GM21381 (cell line): Measurements from ENCODE around the gene C1QTNF12.

Experiments used
- ATAC-seq: cut with Tn5 transposase; IDR thresholded peaks from one replicate; pipeline ENCODE4 v1.9.1; 2021; ENCODE audit warnings: mild to moderate bottlenecking, moderate library complexity; ENCODE audit not compliant: unreplicated experiment

The C1QTNF12 gene

DNA sequence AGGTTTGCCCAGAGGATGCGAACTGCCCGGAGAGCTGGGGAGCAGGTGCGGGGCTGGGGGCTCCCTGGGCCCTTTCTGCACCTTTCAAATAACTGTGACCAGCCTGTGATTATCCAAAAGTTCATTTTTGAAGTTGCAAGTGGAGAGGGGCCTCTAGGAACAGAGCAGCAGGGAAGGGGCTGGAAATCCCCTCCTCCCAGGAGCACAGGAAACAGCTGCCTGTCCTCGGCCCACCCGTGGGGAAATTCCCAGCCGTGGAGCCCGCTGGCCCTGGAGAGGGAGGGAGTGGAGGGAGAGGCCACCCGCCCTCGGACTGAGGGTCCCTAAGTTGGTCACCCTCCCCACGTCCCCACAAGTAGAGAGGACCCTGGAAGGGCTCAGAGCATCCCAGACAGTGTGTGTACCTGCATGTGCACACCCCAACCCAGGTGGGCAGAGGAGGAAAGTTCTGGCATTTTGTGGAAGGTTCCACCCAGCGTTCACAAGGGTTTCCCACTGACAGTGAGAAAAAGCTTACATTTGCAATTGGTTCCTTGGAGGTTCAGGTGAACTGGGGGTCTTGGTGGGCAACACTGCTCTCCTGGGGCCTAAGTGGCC, 31.3 kb downstream of the C1QTNF12 start:
- no peak for ATAC-seq

DNA sequence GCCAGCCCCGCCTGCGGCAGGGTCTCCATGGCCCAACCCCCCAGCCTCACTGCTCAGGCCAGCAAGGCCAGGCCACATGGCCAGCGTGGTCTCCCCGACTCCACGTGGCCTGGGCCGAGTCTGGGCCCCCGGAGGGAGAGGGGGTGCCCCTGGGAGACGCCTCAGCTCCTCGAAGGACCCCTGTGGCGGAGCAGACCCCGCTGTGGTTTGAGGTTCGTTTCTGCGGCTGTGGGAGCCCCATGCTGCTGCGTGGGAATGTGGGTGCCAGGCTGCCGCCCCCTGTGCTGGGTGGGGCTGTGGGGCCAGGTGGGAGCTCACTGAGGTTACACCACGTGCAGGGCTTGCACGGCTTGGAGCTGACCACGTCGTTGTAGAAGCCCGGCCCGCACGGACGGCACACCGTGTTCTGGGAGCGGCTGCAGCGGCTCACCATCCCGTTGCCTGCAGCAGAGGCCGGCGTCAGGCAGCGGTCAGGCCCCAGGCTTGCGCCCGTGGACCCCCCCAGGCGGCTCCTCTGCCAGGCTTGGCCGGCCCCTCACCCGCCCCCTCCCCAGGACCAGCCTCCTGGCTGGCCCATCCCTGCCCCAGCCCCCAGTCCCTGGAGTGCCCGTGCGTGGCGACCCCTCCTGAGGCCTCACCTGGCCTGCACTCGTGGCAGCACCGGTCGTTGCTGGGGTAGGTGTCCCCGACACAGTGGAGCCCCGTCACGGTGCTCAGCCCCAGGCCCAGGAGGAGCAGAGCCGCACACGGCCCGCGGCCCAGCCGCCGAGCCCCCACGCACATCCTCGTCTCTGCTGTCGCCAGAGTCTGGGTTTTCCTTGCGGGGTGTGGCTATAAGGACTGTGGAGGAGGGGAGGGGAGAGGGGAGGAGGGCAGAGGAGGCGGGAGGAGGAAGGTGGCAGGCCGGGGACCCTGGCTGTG, 32.9 kb downstream of the C1QTNF12 start, which contains the start of gene TNFRSF4:
TSS of gene TNFRSF4 (minus strand) at position 809 of the 921 bp plus-strand sequence. CDS start at position 783, 26 bp downstream.
- ATAC-seq, result no peak

DNA sequence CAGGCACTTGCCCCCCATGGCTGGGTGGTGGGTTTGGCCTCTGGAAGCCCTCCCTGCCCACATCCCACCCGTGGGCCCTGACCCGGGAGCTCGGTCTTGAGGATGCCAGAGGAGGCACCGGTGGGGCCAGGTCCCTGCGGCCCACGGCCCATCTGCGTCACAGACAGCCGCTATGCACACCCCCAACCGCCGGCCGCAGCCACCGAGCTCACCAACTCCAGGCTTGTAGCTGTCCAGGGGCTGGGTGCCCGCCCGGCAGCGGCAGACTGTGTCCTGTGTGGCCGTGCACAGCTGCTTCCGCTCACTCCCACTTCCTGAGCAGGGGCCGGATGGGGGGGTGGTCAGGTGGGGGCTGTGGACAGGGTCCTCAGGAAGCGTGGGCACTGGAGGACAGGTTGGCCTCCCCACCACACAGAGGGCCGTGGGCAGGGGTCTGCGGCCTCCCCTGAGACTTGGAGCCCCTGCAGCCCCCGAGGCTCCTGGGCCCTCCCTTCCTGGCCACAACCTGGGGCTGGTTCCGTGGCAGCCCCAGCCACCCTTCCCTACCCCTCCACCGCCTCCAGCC, 33.7 kb downstream of the C1QTNF12 start:
- ATAC-seq, result no peak

DNA sequence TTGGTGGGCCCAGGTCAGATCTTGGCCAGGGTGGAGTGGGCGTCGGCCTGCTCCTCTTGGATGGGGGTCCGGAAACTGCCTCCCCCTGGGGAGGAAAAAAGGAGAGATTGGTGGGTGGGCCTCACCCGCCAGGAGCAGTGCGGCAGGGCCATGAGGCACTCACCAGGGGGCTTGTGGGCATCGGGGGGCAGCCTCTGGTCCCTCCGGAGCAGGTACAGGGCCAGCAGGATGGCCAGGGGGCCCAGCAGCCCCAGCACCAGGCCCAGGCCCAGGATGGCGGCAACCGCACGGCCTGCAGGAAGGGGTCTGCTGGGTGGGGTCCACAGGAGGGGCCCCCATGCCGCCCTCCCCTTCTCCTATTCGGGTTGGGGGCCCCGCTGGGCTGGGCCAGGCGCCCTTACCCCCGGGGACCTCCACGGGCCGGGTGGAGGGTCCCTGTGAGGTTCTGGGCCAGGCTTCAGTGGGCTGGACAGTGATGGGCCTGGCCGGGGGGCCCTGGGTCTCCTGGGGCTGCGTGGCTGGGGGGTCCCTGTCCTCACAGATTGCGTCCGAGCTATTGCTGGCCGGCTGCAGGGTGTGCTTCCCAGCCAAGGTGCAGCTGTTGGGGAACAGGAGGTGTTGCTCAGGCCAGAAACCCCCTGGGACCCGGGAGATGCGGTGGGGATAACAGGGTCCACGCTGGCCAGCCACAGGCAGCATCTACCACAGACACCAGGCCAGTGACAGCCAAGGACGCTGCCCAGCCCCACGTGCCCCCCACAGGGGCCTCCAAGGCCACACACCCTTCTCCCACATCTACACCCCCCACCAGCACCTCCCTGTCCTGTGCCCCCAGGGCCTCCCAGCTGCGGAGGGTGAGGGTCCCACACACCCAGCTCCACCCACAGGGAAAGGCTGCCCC, 34.7 kb downstream of the C1QTNF12 start:
- no peak for ATAC-seq

DNA sequence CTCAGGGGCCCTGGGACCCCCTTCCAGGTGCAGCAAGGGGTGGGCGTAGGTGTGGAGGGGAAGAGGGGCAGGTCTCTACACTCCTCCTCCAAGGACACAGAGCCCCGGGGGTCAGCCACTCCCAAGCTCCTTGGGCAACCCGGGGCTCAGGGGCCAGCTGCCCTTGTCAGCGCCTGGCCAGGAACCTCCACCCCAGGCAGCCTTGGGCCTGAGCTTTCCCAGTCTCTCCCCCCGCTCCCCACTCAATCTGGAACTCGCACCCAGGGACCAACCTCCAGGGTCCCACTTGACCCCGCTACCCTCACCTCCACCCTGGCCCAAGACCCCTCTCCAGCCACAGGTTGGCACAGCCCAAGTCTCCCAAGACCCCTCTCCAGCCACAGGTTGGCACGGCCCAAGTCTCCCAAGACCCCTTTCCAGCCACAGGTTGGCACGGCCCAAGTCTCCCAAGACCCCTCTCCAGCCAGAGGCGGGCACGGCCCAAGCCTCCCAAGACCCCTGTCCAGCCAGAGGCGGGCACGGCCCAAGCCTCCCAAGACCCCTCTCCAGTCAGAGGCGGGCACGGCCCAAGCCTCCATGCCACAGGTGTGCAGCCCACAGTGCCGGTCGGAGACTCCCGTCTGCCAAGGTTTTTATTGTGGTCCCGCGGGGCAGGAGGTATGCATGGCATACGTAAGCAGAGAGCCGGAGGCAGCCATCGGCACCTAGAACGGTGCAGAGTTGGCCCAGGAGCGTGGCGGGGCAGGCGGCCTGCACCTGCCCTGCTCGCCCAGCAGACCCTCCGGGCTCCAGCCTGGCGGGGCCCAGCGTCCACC, 35.6 kb downstream of the C1QTNF12 start:
- ATAC-seq, result no peak

DNA sequence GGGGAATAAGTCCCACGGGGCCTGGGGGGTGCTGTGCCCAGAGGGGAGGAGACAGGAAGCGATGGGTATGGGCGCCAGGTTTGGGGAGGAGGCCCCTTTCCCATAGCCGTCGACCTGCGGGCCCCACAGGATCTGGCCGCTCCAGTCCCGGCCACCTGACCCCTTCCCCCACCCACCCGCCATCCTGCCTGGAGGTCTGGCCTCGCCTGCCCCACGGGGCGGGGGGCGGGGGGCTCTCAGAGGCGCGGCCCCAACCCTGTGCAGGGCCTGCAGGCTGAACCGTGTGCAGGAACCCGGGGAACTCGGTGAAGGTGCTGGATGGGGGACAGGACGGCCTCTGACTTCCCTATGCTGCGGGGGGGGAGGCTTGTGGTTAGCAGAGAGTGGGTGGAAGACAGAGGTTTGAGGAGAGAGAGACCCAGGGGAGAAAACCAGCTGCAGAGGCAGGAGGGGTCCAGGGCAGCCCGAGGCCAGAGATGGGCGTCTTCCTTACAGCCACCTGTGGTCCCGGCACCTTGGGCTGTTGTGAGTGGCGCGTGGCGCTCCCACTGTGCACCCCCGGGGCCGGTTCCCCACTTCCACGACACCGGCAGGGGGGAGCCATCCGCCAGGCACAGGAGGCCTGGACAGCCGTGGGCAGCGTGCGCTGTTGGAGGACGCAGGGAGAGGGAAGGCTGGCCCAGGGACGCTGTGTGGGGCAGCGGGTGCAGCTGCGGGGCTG, 37.6 kb downstream of the C1QTNF12 start:
- no peak for ATAC-seq

DNA sequence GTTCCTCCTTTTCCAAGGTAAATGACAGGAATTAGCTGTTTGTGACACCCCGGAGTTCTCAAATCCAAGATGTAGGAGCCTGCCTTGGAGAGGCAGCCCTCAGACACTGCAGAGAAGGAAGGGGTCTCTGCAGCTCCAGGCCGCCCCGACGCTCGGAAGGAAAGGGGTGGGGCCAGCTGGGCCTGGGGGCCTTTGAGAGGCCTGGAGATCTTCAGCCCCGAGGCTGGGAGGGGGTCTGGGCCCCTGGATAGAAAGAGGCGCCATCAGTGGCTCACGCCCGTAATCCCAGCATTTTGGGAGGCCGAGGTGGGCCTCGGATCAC, 39.0 kb downstream of the C1QTNF12 start:
- ATAC-seq, result no peak

DNA sequence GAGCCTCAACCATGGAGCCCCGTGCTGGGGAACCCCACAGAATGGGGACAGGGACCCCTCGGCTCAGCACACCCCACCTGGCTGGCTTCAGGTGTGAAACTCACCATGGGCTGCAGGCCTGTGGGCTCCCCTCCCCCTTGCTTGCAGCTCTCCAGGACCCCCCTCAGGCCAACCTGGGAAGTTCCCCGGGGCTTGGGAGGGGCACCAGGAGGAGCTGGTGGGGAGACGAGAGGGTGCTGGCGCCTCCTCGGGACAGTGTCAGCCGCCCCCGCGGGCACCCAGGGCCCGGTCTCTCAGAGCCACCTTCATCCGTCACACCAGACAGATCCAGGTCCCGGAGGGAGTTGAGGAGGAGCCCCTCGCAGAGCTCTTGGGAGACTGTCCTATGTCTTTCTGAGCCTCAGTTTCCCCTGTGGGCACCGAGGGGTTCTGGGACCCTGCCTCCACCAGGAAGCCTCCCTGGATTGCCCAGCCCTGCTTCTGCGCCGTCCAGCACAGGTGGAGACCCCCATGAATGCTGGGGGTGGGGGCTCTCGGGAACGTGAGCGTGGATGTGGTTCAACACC, 39.5 kb downstream of the C1QTNF12 start:
- ATAC-seq, result no peak

DNA sequence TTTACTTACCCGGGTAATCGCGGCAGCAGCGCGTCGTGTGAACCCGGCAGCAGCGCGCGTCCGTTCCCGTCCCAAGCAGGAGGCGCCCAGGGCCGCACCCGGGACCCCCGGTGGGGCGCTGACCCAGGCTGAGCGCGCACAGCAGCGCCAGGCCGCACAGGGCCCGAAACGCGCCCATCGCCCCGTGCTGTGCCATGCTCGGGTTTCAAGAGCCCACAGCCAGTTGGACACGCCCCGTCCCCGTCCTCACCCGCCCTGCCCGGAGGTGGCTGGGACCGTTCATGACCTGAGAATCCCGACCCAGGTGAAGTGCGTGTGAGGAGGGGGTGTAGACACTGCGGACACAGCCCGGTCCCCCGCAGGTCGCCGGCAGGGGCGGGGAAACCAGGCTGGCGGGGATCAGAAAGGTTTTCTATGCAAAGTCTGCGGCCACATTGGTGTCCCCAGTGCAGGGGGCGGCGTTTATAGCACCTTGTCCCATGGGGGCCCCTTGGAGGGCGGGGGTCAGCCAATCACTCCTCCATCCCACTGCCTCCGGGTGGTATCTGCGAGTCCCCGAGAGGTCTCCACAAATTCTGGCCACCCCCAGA, 40.1 kb downstream of the C1QTNF12 start, which contains the start of gene TNFRSF18:
TSS of gene TNFRSF18 (minus strand) at position 217 of the 590 bp plus-strand sequence. CDS start at position 196, 21 bp downstream.
- ATAC-seq, result no peak

DNA sequence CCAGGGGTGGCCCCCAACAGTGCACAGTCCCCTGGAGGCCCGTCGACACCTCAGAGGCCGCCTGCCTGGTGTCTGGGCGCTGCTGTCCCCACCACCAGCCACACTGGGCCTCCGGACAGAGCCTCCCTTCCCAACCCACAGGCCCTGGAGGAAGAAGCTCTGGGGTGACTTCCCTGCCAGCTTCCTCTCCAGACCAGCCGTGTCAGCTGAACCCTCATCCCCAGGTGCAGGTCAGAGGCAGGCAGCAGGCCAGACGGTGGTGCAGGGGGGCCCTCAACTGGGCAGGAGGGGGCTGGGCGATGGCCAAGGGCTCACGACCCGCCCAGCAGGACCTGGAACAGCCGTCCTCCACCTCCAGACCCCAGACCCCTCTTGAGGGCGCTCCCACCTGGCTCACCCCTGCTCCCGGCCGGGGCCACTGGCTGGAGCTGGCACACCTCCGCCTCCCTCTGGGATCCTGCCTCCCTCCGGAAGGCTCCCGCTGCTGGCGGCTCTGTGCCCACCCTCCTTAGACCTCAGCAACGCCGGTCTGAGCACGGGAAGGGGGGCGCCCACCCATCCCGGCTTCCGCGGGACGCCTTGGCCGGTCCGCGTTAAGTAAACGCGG, 40.6 kb downstream of the C1QTNF12 start:
- ATAC-seq, result no peak

DNA sequence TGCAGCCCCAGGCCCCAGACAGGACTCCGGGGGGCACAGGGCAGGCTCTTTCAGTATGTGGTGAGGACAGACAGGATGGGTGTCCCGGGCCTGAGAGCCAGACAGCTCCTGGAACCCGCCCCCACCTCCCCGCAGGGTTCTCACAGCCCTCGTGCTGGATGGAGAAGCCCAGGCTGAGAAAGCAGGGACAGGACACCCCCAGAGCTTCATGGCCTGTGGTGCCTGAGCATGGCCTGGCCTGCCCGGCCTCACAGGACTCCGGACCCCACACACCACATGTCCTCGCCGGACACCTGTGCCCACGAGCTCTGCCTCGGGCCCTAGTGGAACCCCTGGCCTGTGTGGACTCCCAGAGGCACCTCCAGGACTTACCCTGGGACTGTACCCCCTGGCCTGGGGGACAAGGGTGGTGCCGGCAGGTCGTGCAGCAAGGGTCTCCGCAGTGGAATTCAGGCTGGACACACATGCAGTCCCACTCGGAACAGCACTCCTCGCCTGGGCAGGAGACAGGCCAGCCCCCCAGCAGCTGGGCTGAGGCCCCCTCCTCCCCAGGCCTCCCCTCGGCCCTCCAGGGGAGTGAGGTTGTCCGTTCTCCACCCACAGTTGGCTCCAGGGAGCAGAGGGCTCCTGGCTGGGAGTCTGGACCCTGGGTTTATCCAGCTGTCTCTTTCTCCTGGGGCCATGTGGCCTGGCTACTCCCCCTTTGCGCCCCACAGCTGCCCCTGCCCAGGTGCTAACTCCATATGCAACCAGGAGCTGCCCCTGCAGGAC, 41.3 kb downstream of the C1QTNF12 start:
- no peak for ATAC-seq

DNA sequence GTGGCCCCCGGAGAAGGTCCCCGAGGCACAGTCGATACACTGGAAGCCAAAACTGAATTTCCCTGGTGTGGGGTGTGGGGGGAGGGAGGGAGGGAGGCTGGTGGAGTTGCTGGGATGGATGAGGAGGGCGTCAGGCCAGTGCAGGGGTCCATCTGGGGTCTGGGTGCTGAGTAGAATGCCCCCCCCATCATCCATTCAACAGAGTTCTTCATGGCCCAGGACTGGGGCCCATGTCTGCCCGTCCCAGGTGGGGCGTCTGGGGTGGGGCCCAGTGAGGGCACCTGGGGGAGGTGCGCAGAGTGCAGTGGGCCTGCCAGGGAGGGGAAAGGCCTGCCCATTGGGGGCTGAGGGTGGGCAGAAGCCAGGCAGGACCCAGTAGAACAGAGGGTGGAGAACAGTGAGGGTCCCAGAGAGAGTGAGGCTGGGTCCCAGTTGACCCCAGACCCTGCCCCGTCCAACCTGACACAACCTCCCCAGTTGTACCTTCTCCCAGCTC, 42.0 kb downstream of the C1QTNF12 start:
- no peak for ATAC-seq

DNA sequence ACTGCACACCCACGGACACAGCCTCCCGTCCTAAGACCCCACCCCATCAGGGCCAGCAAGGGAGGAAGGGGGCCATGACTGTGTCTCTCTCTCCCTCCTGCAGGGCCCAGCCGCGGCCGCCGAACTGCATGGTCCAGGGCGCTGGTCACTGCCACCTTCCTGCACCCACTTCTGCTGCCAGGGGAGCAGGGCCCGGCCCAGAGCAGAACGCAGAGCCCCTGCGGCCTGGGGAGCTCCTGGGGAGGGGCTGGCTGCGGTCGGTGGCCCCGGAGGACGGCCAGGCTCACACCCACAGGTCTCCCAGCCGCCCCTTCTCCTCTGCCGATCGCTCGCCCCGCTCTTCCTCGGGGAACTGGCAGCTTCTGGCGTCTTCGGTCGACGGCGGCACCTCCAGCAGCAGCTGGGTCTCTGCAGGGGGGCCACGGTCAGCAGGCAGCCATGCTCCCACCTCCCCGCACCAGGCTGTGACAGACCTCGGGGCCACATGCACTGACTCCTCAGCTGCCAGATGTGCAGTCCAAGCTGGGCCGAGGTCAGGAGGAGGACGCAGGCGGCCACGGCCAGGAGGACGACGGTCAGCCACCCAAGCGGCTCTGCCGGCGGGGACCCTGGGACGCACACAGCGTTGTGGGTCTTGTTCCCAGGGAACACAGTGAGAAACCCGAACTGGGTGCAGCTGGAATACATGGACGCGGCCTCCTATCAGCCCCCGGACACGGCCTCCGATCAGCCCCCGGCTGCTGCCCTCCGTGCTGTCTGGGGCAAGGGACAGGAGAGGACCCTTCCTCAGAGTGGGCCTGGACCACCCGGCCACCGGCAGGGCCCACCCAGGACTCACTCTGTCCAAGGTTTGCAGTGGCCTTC, 42.7 kb downstream of the C1QTNF12 start:
- ATAC-seq, result no peak

DNA sequence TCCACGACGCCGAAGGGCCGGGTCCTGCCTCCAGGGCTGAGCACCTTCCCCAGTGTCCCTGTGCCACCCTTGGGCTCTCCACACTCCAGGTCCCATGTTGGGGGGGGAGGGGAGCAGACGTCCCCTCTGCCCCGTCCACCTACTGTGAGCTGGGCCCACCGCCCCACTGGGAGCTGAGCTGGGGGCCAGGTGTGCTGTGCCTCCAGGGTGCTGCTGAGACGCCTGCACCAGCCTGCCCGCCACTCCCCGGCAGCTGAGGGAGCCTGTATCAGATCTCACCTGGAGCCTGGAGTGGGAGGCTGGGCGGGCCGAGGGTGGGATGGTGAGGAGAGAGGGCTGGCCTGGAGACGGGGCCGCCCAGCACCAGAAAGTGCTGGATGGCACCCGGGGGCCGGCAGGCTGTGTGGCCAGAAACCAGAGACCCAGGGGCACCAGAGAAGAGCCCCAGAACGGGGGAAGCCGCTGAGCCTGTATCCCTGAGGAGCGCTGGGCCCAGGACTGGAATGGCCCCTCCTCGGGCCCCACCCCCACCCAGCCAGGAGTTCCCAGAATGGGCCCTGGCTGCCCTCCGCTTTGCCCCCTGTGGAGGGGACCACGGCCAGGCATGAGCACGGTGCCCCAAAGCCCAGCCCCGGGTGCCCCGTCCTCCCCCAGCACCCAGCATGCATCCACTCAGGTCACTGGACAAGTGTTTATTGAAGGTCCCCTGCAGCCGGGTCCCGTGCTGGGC, 43.5 kb downstream of the C1QTNF12 start:
- ATAC-seq, result no peak

DNA sequence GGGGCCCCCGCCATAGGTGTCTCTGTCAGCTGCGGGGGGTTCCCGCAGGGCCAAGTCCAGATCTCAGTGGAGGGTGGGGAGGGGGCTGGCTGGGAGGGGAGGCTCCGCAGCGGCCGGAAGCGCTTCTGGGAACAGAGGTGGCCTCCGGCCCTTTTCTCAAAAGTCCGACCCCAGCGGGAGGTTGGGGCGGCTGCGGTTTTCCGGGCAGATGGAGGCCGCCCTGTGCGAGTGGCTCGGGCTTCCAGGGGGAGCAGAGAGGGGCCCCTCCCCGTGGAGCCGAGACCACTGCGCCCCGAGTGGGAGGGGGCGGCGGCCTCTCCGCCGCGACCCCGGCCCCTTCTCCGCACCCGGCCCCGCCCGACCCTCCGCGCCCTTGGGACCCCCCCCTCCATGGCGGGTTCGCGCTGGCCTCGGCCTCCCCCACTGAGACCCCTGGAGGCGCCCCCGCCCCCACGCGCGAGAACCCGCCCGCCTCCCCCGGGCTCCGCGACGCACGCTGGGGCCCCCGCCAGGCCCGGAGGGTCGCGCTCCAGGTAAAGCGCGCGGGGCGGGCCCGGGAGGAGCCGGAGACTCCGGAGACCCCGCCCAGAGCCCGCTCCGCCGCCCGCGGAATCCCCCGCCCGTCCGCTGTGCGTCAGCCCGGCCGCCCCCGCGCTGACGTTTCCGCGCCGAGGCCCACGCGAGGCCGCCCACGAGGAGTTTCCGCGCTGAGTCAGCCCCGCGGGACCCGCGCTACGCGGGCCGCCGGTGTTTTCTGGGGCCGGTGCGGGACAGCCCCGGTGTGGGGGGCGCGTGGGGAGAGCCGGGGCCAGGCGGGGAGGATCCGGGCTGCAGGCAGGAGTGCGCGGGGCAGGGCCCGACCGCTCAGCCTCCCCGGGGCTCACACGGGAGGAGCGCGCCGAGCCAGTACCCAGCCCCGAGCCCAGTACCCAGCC, 45.4 kb downstream of the C1QTNF12 start:
- ATAC-seq, result no peak
